HepG2 (cell line): ENCODE results near the gene CXADR. TPM values are rescaled to one million over a fixed set of nuclear protein-coding genes. Genes with fewer than 3 reads are reported as not detected.

Experiments
- ATRX ChIP-seq: sonication (generic); formaldehyde crosslinking; IDR thresholded peaks from 2 replicates; pipeline ENCODE4 v1.4.0; 2020; ENCODE audit warnings: missing genetic modification reagents, borderline replicate concordance
- ELF1 ChIP-seq: sonication (generic); formaldehyde crosslinking; IDR thresholded peaks from 2 replicates; pipeline ENCODE4 v1.4.0; 2020; ENCODE audit warnings: missing genetic modification reagents
- ETV5 ChIP-seq: IDR thresholded peaks from 2 replicates; pipeline ENCODE4 v1.6.1; 2018; ENCODE audit warnings: missing biosample characterization, missing genetic modification reagents, inconsistent platforms, borderline replicate concordance
- HOXA3 ChIP-seq: sonication (generic); formaldehyde crosslinking; IDR thresholded peaks from 2 replicates; pipeline ENCODE4 v1.5.0; 2020; ENCODE audit warnings: missing genetic modification reagents
- KMT2A ChIP-seq: sonication (generic); formaldehyde crosslinking; IDR thresholded peaks from 2 replicates; pipeline ENCODE4 v1.4.0; 2020; ENCODE audit warnings: missing genetic modification reagents
- MXI1 ChIP-seq: IDR thresholded peaks from 3 replicates; pipeline ENCODE4 v1.6.1; 2012; ENCODE audit warnings: low read depth, low read length, inconsistent platforms, borderline replicate concordance
- NCOA1 ChIP-seq: sonication (generic); formaldehyde crosslinking; IDR thresholded peaks from 2 replicates; pipeline ENCODE4 v1.9.0; 2021; ENCODE audit warnings: missing genetic modification reagents
- NFIC ChIP-seq: IDR thresholded peaks from 2 replicates; pipeline ENCODE4 v1.6.1; 2012; ENCODE audit warnings: mild to moderate bottlenecking, low read length, inconsistent platforms
- PHF8 ChIP-seq: sonication (generic); formaldehyde crosslinking; IDR thresholded peaks from 2 replicates; pipeline ENCODE4 v1.5.0; 2020; ENCODE audit warnings: missing genetic modification reagents
- REPIN1 ChIP-seq: sonication (generic); formaldehyde crosslinking; IDR thresholded peaks from 2 replicates; pipeline ENCODE4 v1.8.0; 2022; ENCODE audit warnings: missing genetic modification reagents, low read depth, mild to moderate bottlenecking, borderline replicate concordance
- RFX1 ChIP-seq: fragments of 450-650 bp; IDR thresholded peaks from 2 replicates; pipeline ENCODE4 v1.6.1; 2017
- RXRA ChIP-seq: sonication (generic); formaldehyde crosslinking; IDR thresholded peaks from 2 replicates; pipeline ENCODE4 v1.5.1; 2020; ENCODE audit warnings: missing genetic modification reagents
- SMAD3 ChIP-seq: sonication (generic); formaldehyde crosslinking; IDR thresholded peaks from 2 replicates; pipeline ENCODE4 v1.4.0; 2020; ENCODE audit warnings: missing genetic modification reagents
- SRF ChIP-seq: IDR thresholded peaks from 2 replicates; pipeline ENCODE4 v1.6.1; 2011; ENCODE audit warnings: mild to moderate bottlenecking, low read depth, low read length, moderate library complexity
- TEAD3 ChIP-seq: optimal IDR thresholded peaks from 2 replicates; pipeline ENCODE3; 2016; ENCODE audit warnings: borderline replicate concordance
- THAP11 ChIP-seq: IDR thresholded peaks from 2 replicates; pipeline ENCODE4 v1.6.1; 2016; ENCODE audit warnings: missing biosample characterization, missing genetic modification reagents
- TRIM24 ChIP-seq: sonication (generic); formaldehyde crosslinking; IDR thresholded peaks from 2 replicates; pipeline ENCODE4 v1.8.0; 2022; ENCODE audit warnings: mild to moderate bottlenecking, missing genetic modification reagents
- ZBTB26 ChIP-seq: IDR thresholded peaks from 2 replicates; pipeline ENCODE4 v1.6.1; 2016; ENCODE audit warnings: missing compliant biosample characterization, missing genetic modification reagents, borderline replicate concordance
- ZMYM2 ChIP-seq: sonication (generic); formaldehyde crosslinking; IDR thresholded peaks from 2 replicates; pipeline ENCODE4 v1.8.0; 2022; ENCODE audit warnings: mild to moderate bottlenecking, missing genetic modification reagents
- ZNF281 ChIP-seq: sonication (generic); formaldehyde crosslinking; IDR thresholded peaks from 2 replicates; pipeline ENCODE4 v1.4.0; 2020; ENCODE audit warnings: missing genetic modification reagents, borderline replicate concordance
- ZNF446 ChIP-seq: sonication (generic); formaldehyde crosslinking; IDR thresholded peaks from 2 replicates; pipeline ENCODE4 v1.5.0; 2020; ENCODE audit warnings: mild to moderate bottlenecking, missing genetic modification reagents
- ZNF639 ChIP-seq: conservative IDR thresholded peaks from 2 replicates; pipeline ENCODE4 v1.6.1; 2018; ENCODE audit warnings: missing genetic modification reagents
- ZNF644 ChIP-seq: IDR thresholded peaks from 2 replicates; pipeline ENCODE4 v1.6.1; 2016; ENCODE audit warnings: low read depth
- ZNF776 ChIP-seq: sonication (generic); formaldehyde crosslinking; IDR thresholded peaks from 2 replicates; pipeline ENCODE4 v1.4.0; 2020; ENCODE audit warnings: mild to moderate bottlenecking, missing genetic modification reagents
- ZNF780A ChIP-seq: sonication (generic); formaldehyde crosslinking; IDR thresholded peaks from 2 replicates; pipeline ENCODE4 v1.8.0; 2022; ENCODE audit warnings: mild to moderate bottlenecking, missing genetic modification reagents, moderate library complexity
- polyA plus RNA-seq, 8 experiments: library from polyadenylated mRNA; depleted of rRNA in 3 of 8; stranded (reverse) in 7 of 8; unstranded in 1 of 8; fragments of >200 nt; fragmentation: Illumina TruSeq in 4 of 8; extraction: Trizol in 4 of 8; gene quantifications; 2 replicates each; pipeline versions ENCODE4 v1.2.1 to v1.2.3, GENCODE V29; 2011 to 2016; ENCODE audit warnings: low read depth in 4 of 8, missing spikeins in 1 of 8, mixed read lengths in 1 of 8; ENCODE audit not compliant: insufficient read depth in 1 of 8
- total RNA-seq, 5 experiments: library from RNA; depleted of rRNA; stranded (reverse); fragments of >200 nt; fragmentation: Illumina TruSeq; extraction: Trizol; gene quantifications; 2 replicates each; pipeline ENCODE4 v1.2.3, GENCODE V29; 2016; ENCODE audit warnings: low read depth in 1 of 5
- TF ChIP-seq, protein P1 (sequence below): sonication (generic); formaldehyde crosslinking; IDR thresholded peaks from 2 replicates; pipeline ENCODE4 v1.9.0; 2022; ENCODE audit warnings: low read depth, missing genetic modification reagents

Gene CXADR
- total and polyA plus RNA-seq, 2 of the 13 experiments (the other 11 are each of a cell fraction or from before 2014, with no cell fraction given), result 86.8 to 110 TPM

DNA sequence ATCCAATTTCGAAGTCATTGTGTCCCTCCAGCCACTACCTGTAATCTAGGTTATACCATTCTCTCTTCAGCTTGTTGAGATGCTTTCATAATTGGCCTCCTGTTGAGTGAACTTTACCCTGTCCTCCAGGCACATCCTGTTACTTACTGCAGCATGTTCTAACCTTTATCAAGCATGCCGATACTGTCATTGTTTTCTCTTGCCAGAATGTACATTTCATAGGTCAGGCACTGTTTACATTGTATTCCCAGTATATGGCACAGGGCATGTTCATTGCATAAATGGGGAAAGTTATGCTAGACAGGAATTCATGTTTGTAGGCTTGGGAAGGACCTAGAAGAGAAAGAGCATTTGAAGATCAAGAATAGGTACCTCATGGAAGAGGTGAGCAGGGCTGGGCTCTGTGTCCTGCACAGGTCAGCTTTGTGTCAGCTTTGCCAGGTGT, 10.2 kb downstream of the CXADR start (continued):
- peak; percentile 73 for TF ChIP-seq THAP11 (CRISPR knock-in tag)
- peak; percentile 54 for TF ChIP-seq SRF
- TF ChIP-seq ETV5 (CRISPR knock-in tag), result peak; percentile 98
- peak; percentile 99 for TF ChIP-seq TEAD3 (CRISPR knock-in tag)
- TF ChIP-seq RXRA (CRISPR knock-in tag), result peak; percentile 77; the same call in 1 of the 2 replicates
- TF ChIP-seq ZBTB26 (CRISPR knock-in tag), result 0 out of 2 replicates have a peak, but pooled peaks have one; percentile 27
- peak; percentile 70 for TF ChIP-seq ELF1
- TF ChIP-seq ZNF780A (CRISPR knock-in tag), result peak; percentile 70; the same call in 1 of the 2 replicates
- TF ChIP-seq NCOA1 (CRISPR knock-in tag), result peak; percentile 48; the same call in 1 of the 2 replicates
- TF ChIP-seq ZNF281, result peak; percentile 62; the same call in 1 of the 2 replicates
- TF ChIP-seq TRIM24 (CRISPR knock-in tag), result peak; percentile 85; the same call in 1 of the 2 replicates
- TF ChIP-seq ZNF776 (CRISPR knock-in tag), result no peak
- peak; percentile 53; the same call in 1 of the 2 replicates for TF ChIP-seq KMT2A (CRISPR knock-in tag)
- TF ChIP-seq REPIN1 (CRISPR knock-in tag), result peak; percentile 83; the same call in 1 of the 2 replicates
- TF ChIP-seq ZNF644, result peak; percentile 89
- peak; percentile 96 for TF ChIP-seq ZMYM2
- TF ChIP-seq ZNF639 (CRISPR knock-in tag), result peak; percentile 88; the same call in 1 of the 2 replicates
- TF ChIP-seq RFX1, result no peak
- TF ChIP-seq MXI1, result peak; percentile 86; the same call in 1 of the 3 replicates
- no peak for TF ChIP-seq ZNF446
- peak; percentile 95 for TF ChIP-seq NFIC
- peak; percentile 91 for TF ChIP-seq HOXA3
- peak; percentile 21; the same call in 1 of the 2 replicates for TF ChIP-seq PHF8 (CRISPR knock-in tag)
- TF ChIP-seq ATRX (CRISPR knock-in tag), result no peak
- TF ChIP-seq SMAD3 (CRISPR knock-in tag), result peak; percentile 89
- TF ChIP-seq, protein P1, sequence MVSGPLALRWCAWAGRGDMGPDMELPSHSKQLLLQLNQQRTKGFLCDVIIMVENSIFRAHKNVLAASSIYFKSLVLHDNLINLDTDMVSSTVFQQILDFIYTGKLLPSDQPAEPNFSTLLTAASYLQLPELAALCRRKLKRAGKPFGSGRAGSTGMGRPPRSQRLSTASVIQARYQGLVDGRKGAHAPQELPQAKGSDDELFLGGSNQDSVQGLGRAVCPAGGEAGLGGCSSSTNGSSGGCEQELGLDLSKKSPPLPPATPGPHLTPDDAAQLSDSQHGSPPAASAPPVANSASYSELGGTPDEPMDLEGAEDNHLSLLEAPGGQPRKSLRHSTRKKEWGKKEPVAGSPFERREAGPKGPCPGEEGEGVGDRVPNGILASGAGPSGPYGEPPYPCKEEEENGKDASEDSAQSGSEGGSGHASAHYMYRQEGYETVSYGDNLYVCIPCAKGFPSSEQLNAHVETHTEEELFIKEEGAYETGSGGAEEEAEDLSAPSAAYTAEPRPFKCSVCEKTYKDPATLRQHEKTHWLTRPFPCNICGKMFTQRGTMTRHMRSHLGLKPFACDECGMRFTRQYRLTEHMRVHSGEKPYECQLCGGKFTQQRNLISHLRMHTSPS (CRISPR knock-in tag), result no peak; the same call in 1 of the 2 replicates
